Endothelial cell (in vitro differentiated cells): ENCODE measurements around the gene SLC37A2. TPM values are rescaled to one million over a fixed set of nuclear protein-coding genes. Genes with fewer than 3 reads are reported as not detected.

Experiments used
- DNase-seq: peaks from one replicate; pipeline ENCODE4 v3.0.0; 2021; ENCODE audit warnings: low spot score
- H3K27ac Mint-ChIP-seq: one replicate; pipeline ENCODE4 v1.8.0; 2021; ENCODE audit warnings: mixed read lengths, inconsistent platforms; ENCODE audit not compliant: unreplicated experiment
- H3K27me3 Mint-ChIP-seq: one replicate; pipeline ENCODE4 v1.8.0; 2021; ENCODE audit warnings: mild to moderate bottlenecking, moderate library complexity, mixed read lengths, inconsistent platforms; ENCODE audit not compliant: unreplicated experiment
- H3K36me3 Mint-ChIP-seq: one replicate; pipeline ENCODE4 v1.8.0; 2021; ENCODE audit warnings: mild to moderate bottlenecking, low read depth, mixed read lengths, inconsistent platforms; ENCODE audit not compliant: unreplicated experiment
- H3K4me1 Mint-ChIP-seq: one replicate; pipeline ENCODE4 v1.8.0; 2021; ENCODE audit warnings: mild to moderate bottlenecking, mixed read lengths, inconsistent platforms; ENCODE audit not compliant: unreplicated experiment
- H3K4me3 Mint-ChIP-seq: one replicate; pipeline ENCODE4 v1.8.0; 2021; ENCODE audit warnings: mild to moderate bottlenecking, mixed read lengths, inconsistent platforms; ENCODE audit not compliant: unreplicated experiment
- H3K9me3 Mint-ChIP-seq: one replicate; pipeline ENCODE4 v1.8.0; 2021; ENCODE audit warnings: mixed read lengths, inconsistent platforms; ENCODE audit not compliant: unreplicated experiment
- CTCF ChIP-seq: fragments of 200-600 bp; sonication (generic); IDR thresholded peaks from one replicate; pipeline ENCODE4 v1.5.0; 2021; ENCODE audit warnings: antibody characterized with exemption; ENCODE audit not compliant: unreplicated experiment
- total RNA-seq: library from RNA; stranded (reverse); fragmentation: NEBNext Ultra II Directional; extraction: Animal tissue kit (Norgen Biotek cat#: 25700); gene quantifications from one replicate; pipeline ENCODE4 v1.2.1, GENCODE V29; 2021; ENCODE audit not compliant: unreplicated experiment

SLC37A2 gene
- total RNA-seq, 1 donor from 2014 or later = 0.49 TPM

GRCh38 chr11:125124618-125124992 lies 61.5 kb downstream of the SLC37A2 start:
- no peak for DNase-seq
- Mint-ChIP-seq H3K9me3 (no peaks in the 10 kb centered on the region), H3K4me1 (no peaks in the 10 kb centered on the region), H3K4me3 (no peak overlapping the region), H3K36me3 (no peaks in the 10 kb centered on the region), H3K27ac (no peak overlapping the region), H3K27me3 (peaks cover 3% of the 10 kb centered on the region)
- no peak for TF ChIP-seq CTCF

- H3K9me3 Mint-ChIP-seq = no peaks in the 10 kb centered on the region
- no peak overlapping the region for H3K4me3 Mint-ChIP-seq
- no peak overlapping the region for H3K27ac Mint-ChIP-seq
- no peaks in the 10 kb centered on the region for H3K27me3 Mint-ChIP-seq
- no peak for DNase-seq
- TF ChIP-seq CTCF = no peak
- H3K36me3 Mint-ChIP-seq = no peaks in the 10 kb centered on the region
- H3K4me1 Mint-ChIP-seq = no peaks in the 10 kb centered on the region
Measured at GRCh38 chr11:125128450-125128849, 65.3 kb downstream of the SLC37A2 start.

- no peak overlapping the region for H3K4me3 Mint-ChIP-seq
- no peaks in the 10 kb centered on the region for H3K27me3 Mint-ChIP-seq
- DNase-seq = no peak
- no peaks in the 10 kb centered on the region for H3K36me3 Mint-ChIP-seq
- no peaks in the 10 kb centered on the region for H3K9me3 Mint-ChIP-seq
- no peaks in the 10 kb centered on the region for H3K4me1 Mint-ChIP-seq
- no peak for TF ChIP-seq CTCF
- H3K27ac Mint-ChIP-seq = no peak overlapping the region
Measured at GRCh38 chr11:125129316-125129993, 66.3 kb downstream of the SLC37A2 start.

- H3K4me3 Mint-ChIP-seq = no peak overlapping the region
- H3K4me1 Mint-ChIP-seq = no peaks in the 10 kb centered on the region
- H3K9me3 Mint-ChIP-seq = no peaks in the 10 kb centered on the region
- TF ChIP-seq CTCF = no peak
- no peaks in the 10 kb centered on the region for H3K27me3 Mint-ChIP-seq
- no peak for DNase-seq
- no peak overlapping the region for H3K27ac Mint-ChIP-seq
- H3K36me3 Mint-ChIP-seq = no peaks in the 10 kb centered on the region
Measured at GRCh38 chr11:125132071-125132470, 69.0 kb downstream of the SLC37A2 start.

- Mint-ChIP-seq H3K4me1 (no peaks in the 10 kb centered on the region), H3K4me3 (no peak overlapping the region), H3K27ac (no peak overlapping the region), H3K27me3 (no peaks in the 10 kb centered on the region), H3K36me3 (no peaks in the 10 kb centered on the region), H3K9me3 (no peaks in the 10 kb centered on the region)
- no peak for TF ChIP-seq CTCF
- DNase-seq = no peak
Measured at GRCh38 chr11:125132596-125132995, 69.5 kb downstream of the SLC37A2 start.
